Iris pigment epithelial cell (primary cell): ENCODE results near the gene C2CD2L.
"Not testable (repeated sequence)": the region's sequence is repeated elsewhere in the genome, so short reads cannot be mapped to it uniquely, and the experiment has no call there.

Source experiments
- DNase-seq: peaks from one replicate; pipeline ENCODE4 v3.0.0-alpha.2; 2011; ENCODE audit warnings: low read depth

C2CD2L gene

DNA sequence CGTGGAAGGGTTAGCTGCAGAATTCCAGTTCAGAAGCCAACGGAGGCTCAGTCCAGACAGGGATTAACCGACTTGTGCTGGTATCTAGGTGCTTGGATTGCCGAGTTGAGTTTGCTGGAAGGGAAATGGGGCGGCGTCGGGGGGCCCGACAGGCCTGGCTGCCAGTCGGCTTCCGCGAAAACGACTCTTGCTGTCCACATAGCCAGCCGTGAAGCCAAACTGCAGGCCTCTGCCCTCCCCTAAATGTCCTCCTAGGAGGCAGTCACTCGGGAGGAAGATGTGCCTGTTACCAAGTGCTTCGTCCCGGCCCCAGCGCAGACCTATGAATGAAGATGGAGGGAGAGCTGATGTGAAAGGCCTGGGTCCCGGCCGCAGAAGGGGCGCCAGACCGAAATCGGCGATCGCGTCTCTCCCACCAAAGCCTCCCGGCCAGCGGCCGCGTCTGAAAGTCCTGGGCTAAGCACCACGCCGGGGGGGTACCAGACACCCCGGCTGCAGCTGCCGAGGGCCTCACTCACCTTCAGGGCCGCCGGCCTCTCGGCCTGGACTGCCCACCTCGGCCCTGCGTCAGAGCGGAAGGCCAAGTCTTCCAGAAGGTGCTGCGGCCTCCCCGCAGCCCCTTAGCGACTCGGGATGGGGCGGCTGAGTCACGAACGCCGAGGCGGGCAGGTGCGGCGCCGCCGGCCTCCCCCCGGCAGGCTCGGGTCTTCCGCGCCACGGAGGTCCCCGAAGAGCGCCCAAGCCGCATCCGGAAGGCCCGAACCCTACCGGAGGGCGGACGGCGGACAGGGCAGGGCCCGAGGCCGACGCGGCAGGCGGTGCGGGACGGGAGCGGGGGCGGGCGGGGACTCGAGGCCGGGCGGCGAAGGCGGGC, 13.0 kb upstream of the C2CD2L start:
- DNase-seq, result peak; percentile 42

GRCh38 chr11:119094816-119095065, 12.4 kb upstream of the C2CD2L start:
- peak; percentile 89 for DNase-seq

DNA sequence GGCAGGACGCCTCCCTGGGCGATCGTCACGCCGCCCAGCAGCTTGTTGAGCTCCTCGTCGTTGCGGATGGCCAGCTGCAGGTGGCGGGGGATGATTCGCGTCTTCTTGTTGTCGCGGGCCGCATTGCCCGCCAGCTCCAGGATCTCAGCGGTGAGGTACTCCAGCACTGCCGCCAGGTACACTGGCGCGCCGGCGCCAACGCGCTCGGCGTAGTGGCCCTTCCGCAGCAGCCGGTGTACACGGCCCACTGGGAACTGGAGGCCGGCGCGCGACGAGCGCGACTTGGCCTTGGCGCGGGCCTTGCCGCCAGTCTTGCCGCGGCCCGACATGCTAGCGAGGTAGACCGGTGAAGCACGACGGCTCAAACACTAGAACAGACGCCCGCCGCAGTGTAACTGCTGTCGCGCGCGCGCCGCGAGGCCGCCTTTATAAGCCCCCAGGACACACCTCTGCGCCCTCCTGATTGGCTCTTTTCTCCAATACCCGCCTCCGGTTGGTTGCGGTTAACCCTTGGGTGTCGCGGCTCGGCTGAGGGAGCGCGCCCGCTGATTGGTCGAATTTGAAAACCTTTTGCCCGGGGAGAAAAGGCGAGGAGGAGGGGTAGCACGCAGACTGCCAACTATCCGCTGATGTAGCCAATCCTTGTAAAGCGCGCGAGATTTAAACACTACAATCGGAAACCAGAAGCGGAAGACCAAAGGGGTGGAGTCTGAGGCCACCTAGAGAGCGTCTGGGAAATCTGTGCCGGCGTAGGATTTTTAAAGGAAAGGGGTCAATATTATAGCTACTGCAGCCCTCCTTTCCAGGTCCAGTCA, 11.9 kb upstream of the C2CD2L start:
- DNase-seq, result peak; percentile 100

- no peak for DNase-seq
Observed at GRCh38 chr11:119099711-119100110, 7.4 kb upstream of the C2CD2L start.

DNA sequence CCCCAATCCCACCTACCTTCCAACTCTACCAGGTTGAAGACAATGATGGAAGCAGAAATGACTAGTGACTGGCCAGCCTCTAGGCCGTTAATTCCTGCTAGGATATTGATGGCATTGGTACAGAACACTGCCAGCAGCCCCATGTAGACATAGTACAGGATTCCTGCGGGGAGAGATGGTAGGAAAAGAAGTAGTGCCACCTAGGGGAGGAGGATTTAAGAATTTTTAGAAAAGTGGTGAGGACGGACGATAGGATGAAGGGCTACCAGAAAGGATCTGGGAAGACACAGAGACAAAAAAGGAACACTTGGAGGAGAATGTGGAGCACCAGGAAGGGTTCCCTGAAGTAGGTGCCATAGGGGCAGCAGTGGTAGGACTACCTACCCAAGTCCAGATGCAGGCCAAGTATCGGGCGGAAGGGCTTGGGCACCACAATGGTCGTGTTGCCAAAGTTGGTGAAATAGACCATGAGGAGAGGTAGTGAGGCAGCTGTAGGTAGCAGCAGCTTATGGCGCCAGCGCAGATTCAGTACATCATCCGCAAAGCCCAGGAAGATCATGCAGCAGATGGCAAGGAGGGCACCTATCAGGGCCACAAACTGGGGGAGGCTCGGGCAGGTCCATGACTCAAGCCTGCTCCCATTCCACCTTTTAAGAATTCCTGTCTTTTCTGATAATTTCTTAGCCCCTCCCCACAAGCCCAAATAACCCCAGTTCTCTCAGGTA, 6.7 kb upstream of the C2CD2L start:
- DNase-seq, result peak; percentile 34

GRCh38 chr11:119100994-119101758, 6.0 kb upstream of the C2CD2L start:
- DNase-seq, result no peak

- DNase-seq, result peak; percentile 98
Observed at GRCh38 chr11:119101759-119102423, 5.3 kb upstream of the C2CD2L start, which contains the start of gene DPAGT1. TSS of gene DPAGT1 (minus strand) at chr11:119101853. CDS start at chr11:119101655, 198 bp downstream.

DNA sequence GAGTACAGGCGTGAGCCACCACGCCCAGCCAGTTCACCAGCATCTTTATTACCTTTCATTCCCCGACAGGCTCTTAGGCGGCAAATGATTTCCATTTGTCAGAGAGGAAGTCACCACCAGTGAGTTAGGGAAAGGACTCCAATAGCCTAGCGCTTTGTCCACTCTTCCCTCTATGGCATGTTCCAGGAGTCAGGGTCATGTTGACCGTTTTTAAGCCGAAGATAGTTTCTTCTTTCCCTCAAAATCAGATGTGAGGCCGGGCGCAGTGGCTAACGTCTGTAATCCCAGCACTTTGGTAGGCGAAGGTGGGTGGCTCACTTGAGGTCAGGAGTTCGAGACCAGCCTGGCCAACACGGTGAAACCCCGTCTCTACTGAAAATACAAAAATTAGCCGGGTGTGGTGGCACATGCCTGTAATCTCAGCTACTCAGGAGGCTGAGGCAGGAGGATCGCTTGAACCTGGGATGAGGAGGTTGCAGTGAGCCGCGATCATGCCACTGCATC, 3.9 kb upstream of the C2CD2L start:
- not testable (repeated sequence) for DNase-seq

GRCh38 chr11:119103793-119104192, 3.4 kb upstream of the C2CD2L start:
- DNase-seq, result no peak

DNA sequence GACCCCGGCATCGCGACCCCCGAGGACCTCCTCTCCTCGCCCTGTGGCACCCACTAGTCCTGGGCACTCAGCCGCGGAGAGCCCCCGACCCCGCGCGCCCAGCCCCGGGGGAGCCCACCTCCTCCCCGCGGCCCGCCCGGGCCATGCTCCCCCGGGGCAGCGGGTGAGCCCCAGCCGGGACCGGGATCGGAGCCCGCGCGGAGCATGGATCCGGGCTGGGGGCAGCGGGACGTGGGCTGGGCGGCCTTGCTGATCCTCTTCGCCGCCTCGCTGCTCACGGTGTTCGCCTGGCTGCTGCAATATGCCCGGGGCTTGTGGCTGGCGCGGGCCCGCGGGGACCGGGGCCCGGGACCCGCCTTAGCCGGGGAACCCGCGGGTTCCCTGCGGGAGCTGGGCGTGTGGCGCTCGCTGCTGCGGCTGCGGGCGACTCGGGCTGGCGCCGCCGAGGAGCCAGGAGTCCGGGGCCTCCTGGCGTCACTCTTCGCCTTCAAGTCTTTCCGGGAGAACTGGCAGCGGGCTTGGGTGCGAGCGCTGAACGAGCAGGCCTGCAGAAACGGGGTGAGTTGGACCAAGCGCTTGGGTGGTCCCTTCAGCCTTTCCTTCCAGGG, 498 bp downstream of the C2CD2L start:
- no peak for DNase-seq

- peak; percentile 35 for DNase-seq
Observed at GRCh38 chr11:119108146-119108856, 1.2 kb downstream of the C2CD2L start.

DNA sequence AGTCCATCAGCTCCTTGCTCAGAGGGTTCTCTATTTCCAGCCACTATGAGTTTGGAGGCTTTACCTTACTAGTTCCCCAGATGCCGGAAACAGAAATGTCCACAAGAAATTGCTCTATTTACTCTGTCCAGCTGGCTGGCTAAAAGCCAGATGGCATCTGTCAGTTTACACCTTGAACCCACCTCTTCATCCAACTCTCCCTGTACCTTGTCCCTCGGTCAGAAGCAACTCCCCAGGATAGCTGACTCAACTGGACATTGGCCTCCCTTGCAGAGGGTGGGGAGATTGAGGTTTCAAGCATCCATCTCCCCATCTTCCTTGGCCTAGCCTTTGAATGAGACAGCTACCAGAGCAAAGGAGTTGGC, 1.7 kb downstream of the C2CD2L start:
- DNase-seq, result no peak

- no peak for DNase-seq
Observed at GRCh38 chr11:119109843-119110242, 2.7 kb downstream of the C2CD2L start.

GRCh38 chr11:119110439-119110838, 3.3 kb downstream of the C2CD2L start:
- DNase-seq, result no peak

GRCh38 chr11:119111361-119111925, 4.3 kb downstream of the C2CD2L start:
- no peak for DNase-seq

DNA sequence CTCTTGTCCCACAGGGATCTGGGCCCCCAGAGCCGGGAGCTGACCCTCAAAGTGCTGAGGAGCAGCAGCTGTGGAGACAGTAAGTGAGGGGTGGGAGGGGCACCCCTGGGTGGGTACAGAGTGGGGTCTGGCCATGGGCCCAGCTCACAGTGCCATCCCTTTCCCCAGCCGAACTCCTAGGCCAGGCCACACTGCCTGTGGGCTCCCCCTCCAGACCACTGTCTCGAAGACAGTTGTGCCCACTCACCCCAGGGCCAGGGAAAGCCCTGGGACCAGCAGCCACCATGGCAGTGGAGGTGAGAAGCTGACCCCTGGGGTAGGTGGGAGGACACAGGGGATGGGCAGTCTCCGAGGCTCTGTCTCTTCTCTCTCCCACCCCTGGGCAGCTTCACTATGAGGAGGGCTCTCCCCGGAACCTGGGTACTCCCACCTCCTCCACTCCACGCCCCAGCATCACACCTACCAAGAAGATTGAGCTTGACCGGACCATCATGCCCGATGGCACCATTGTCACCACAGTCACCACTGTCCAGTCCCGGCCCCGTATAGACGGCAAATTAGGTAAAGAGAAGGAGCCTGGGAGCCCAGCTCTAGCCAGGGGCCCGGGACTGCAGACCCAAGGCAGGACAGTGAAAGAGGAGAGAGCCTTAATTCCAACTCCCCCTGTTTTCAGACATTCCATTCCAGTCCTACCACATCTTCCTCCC, 5.3 kb downstream of the C2CD2L start:
- DNase-seq, result no peak

- no peak for DNase-seq
Observed at GRCh38 chr11:119113716-119114115, 6.6 kb downstream of the C2CD2L start.

GRCh38 chr11:119114351-119114750, 7.2 kb downstream of the C2CD2L start:
- no peak for DNase-seq
